NCI-H1417 treated with DMSO at 0.1 percent for 48 hours (cell line): Measurements from ENCODE around the gene FAM3B.
"Not testable (repeated sequence)": the region's sequence is repeated elsewhere in the genome, so short reads cannot be mapped to it uniquely, and the experiment has no call there.

Experiments used
- DNase-seq: peaks from one replicate; lab custom pipeline; 2025; lab: John Stamatoyannopoulos, UW

The FAM3B gene

DNA sequence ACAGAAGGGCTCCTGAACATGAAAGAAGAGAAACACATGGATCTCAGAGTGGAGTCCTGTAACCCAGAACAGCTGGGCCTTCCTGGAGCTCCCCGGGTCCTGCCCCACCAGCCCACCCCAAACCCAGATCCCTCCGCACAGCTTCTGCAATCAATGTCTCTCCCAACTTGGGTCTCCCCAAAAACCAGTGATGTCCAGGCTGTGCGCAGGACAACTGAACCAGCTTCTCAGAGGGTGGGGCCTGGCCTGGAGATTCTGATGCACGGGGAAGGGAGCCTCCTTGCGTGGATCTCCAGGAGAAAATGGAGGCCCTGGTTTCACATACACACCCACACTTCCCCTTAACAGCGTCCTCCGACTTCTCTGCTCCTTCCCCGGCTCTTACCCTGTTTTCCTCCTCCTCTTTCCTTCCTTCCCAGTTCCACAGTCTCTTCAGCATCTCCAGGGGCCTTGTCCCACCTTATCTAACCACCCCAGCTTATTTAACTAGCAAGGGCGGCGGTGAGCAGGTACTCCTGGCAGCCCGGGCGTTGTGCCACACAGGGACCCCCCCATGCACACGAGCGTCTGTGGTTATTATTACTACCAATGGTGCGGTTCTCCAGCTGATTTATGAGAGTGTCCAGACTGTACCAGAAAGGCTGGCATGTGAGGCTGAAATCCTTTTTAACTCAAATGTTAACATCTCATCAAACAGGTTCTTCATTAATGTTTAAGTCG is 34.0 kb downstream of the FAM3B start:
- DNase-seq = no peak

GRCh38 chr21:41357546-41357945 is 40.9 kb downstream of the FAM3B start:
- no peak for DNase-seq

DNA sequence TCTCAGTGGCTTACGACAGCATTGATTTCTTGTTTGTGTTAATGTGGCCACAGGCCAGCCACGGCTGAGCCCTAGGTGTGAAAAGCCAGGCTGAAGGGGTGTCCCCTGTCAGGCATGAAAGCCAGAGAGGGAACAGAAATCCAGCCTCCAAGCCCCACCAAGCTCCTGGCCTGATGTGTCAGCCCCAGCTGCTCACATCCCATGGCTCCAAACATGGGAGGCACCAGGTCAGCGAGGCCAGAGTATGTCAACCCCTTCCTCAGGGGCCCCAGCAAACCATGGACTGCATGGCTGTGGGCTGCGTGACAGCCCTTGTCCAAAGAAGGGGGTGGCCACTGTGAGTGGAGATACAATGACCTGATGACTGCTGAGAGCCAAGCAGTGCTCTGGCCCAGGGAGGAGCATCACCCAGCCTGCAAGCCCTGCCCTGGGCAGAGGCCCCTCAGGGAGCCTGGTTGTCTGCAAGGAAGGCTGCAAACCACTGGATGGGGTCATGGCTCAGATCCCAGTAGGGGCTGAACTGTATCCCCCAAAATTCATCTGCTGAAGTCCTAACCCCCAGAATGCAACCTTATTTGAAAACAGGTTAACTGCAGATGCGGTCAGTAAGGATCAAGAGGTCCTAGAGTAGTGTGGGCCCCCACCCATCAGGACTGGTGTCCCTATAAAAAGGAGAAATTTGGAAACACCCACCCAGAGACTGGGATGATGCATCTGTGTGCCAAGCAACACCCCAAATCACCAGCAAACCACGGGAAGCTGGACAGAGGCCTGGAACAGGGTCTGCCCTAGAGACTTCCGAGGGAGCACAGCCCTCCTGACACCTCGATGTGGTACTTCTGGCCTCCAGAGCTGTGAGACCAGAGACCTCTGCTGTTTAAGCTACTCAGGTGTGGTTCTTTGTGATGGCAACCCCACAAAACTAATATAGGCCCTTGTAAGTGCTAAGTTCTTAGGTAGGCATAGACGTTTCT is 41.9 kb downstream of the FAM3B start:
- DNase-seq = no peak

DNA sequence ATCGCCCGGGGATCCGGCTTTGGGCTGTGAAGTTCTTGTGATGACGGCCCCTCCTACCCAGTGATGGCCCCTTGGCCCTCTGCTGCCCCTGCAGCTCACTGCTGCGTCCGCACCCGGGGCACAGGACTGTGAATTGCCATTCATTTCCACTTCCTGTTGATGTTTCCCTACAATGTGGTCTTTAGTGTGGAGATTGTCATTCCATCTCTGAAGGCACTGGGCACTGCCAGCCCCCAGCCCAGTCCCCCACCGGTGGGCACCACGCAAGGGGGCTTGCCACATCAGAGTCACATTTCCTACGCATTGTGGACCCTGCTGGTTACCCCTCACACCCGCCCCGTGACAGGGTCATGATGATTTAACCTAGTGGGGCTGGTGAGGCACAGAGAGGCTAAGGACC is 42.7 kb downstream of the FAM3B start:
- DNase-seq = no peak

DNA sequence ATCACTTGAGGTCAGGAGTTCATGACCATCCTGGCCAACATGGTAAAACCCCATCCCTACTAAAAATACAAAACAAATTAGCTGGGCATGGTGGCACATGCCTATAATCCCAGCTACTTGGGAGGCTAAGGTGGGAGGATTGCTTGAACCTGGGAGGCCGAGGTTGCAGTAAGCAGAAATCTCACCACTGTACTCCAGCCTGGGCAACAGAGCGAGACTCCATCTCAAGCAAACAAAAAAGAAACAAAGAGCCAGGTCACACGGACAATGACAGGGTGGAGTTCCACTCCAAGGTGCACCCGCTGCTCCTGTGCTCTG is 43.1 kb downstream of the FAM3B start:
- not testable (repeated sequence) for DNase-seq

DNA sequence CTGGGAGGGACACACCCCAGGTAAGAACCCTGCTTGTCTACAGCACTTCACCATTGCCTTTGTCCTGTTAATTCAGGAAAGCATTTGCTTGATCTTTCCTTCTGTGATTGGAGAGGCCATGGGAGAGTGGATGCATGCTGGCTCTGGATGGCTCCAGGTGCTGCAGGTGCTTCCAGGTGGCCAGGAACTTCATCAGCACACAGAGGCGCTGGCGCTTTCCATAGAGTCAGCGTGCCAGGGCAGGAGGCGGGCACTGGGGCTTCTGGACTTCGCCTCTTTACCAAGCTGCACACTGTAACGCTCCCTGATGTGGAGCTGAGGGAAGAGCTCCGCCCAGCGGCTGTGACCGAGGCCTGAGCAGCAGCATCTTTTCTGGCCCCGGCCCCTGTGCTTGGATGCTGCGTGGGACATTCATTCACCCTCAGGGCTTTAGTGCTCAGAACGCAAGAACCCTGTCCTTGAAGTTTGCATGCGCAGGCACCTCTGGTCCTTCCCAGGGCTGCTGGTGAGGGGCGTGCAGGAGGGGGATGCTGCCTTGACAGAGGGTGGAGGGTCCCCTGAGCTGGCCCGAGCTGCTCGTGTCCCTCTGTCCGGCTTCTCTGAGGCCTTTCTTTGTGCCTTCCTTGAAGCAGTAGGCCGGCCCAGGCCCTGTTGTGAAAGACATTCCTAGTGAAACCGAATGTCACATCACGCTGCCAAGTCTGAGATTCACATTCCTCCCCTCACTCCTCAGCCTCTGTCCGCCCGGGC is 43.6 kb downstream of the FAM3B start:
- no peak for DNase-seq

- DNase-seq = no peak
Measured at GRCh38 chr21:41361053-41361785, 44.6 kb downstream of the FAM3B start.

DNA sequence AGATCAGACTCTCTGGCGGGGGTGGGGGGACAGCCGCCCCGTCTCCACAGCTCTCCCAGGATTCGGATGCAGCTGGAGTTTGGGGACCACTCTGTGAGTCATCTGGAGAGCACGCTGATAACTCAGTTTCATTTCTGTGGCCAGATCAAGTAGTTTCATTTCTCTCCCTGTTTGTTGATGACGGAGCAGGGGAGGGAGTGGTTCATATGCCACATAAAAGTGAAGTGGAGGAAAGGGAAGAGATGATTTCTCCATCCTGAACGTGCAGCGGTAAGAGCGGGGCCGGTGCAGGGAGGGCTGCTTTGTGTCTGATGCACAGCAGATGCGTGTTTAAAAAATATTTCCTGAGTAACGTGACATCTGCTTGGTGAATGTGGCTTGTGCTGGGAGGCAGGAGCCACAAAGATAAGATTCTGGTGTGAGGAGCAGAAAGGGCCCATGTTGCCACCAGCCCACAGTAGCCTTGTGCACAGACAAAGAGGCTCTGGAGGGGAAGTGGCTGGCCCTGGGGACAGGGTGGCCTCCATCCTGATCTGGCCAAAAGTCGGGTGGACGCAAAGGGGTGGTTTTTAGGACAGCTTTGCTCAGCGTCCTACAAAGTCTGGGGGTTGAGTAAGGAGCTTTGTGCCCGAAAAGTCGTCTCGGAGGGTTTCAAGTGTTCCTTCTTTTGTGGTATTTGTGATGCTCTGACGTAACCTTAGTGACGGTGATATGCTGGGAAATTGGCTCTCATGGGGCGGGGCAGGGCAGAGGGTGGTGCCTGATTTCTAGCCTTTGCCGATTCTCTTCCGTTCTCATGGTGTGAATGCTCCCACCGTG is 45.4 kb downstream of the FAM3B start, which contains the start of gene MX2:
TSS of gene MX2 (plus strand) at position 242 of the 819 bp plus-strand sequence. CDS start 14,880 bp downstream, outside the sequence.
- no peak for DNase-seq

DNA sequence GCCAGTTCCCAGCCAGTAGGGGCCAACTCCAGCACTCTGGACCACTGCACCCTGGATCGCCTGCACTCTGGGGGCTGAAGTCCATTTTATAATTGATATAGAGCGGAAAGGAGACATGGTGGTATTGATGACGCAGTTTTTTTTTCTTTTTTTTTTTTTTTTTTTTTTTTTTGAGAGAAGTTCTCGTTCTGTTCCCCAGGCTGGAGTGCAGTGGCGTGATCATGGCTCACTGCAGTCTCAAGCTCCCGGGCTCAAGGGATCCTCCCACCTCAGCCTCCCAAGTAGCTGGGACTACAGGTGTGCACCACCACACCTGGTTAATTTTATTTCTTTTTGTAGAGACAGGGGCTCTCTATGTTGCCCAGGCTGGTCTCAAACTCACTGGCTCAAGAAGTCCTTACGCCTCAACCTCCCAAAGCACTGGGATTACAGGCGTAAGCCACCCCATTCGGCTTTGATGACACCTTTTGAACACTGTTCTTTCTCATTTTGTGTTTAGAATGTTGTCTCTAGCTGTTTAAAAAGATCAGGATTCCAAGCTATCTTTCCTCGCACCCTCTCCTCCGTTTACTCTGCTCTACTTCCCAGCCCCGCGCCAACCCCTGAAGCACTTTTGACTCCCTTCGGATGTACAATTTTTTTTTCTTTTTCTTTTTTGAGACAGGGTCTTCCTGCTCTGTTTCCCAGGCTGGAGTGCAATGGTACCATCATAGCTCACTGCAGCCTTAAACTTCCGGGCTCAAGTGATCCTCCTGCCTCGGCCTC is 46.2 kb downstream of the FAM3B start:
- DNase-seq = no peak

DNA sequence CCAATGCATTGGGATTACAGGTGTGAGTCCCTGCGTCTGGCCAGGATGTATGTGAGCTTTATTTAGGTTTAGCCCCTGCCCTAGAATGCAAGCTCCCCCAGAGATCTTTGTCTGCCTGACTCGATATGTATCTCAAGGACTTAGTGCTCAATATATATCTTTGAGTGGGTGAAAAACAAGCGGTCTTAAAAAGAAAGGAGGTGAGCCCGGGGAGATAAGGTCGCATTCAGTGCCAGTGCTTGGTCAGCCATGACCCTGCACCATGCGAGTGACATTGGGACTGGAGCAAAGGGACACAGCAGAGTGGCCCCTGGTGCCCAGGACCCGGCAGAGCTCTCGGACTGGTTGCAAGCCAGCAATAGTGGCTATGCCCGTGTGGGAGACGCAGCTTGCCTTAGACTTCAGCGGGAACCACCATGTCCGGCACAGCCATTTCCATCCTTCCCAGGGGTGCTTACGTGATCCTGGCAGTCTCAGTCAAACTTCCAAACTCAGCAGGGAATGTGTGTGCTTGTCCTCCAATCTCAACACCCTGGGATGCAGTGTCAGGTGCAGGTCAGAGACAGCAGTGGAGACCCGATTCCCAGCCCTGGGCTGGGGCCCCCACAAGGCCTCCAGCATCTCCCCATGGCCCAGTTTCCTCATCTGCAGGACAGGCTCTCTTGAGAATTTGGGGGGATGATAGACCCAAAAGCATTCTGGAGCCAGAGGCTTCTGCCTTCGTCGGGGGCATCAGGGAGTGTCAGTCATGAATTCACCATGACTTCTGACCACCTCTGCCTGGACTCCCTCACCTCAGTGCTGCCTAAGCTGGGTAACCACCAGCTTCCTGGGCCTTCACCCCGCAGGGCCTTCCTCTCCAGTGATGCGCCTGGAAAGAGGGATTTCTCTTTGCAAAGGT is 47.0 kb downstream of the FAM3B start:
- no peak for DNase-seq

- DNase-seq = no peak
Measured at GRCh38 chr21:41364308-41364707, 47.7 kb downstream of the FAM3B start.

GRCh38 chr21:41365377-41366107 is 48.9 kb downstream of the FAM3B start:
- no peak for DNase-seq

DNA sequence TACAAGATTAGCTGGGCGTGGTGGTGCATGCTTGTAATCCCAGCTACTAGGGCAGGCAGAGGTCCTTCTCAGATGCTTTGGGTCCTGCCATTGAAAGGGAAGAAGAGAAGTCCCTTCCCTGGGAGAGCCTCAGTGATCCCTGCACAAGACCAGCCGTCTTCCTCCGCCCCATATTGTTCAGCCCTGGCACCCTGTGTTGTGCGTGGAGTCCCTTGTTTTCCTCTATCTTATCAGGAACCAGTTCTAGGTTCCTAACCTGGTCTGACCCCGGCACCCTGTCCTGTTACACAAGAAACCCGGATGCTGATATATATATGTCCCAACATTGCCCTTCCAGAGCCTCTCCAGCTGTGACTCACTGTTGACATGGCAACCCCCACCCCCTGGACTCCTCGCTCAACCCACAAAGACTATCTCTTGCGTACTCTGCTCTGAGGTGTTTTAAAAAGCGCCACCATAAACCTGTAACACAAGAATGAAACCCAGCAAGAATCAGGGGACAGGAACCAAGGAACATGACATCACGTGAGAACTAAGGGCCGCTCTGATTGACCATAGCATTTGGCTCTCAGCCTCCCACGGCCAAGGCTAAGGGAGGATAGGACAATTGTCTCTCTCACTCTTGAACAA is 50.0 kb downstream of the FAM3B start:
- no peak for DNase-seq

DNA sequence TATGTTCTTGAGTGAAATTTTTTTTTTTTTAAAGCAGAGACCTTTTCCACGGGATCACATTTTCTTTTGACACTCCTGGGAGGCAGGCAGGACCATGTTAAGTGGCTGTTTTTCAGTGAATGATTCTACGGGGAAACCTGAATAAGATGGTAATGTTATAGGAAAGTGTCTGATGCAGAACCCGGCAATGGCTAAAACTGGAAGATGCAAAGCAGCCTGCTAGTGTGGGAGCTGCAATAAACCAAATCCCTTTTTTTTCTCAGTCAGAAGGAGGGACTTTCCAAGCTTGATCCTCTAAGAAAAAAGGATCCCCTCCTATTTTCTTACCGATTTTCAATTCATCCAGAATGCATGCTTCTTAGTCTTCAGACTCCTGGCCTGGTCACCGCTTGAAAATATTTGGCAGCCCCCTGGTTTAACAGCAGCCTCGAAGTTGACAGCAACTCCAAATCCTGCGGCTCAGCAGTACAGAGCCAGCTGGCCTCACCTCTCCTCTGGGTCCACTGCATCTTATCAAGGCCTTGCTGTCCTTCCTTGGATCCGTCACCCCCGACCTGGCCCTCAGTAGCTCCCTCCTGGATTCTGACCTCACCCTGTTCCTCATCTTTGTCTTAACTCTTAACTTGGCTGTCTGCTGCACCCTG is 50.8 kb downstream of the FAM3B start:
- no peak for DNase-seq

DNA sequence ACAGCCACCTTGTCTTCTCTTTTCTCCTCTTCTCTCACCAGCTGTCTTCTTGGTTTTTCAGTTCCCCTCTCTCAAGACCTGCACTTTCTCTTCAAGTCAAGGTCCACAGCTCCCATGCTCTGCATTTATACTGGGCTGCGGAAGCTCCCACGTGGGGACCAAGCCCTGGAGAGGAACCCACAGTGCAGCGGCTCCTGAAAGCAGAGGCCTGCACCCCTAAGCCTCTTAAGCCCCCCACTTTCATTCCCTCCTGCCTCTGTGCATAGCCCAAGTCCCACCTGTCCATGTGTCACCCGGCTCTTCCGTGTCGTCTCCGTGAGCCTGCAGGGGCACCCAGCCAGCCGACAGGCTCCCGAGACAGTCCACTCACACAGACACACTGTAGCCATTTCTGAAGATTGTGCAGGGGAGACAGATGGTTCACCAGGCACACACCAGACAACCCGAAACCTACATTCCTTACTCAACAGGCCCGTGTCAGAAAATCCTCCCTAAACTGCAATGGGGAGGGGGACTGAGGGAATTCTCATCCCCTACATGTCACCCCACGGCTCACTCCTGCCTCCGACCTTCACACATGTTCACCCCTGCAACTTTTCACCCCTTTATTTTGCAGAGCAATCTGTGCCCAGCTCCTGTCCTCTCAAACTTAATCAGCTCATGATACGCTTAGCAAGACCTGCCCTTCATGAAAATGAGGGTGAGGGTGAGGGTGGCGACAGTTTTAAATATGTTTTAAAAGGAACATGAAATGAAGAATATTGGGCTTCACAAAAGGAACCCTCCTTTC is 51.5 kb downstream of the FAM3B start:
- DNase-seq = no peak

- no peak for DNase-seq
Measured at GRCh38 chr21:41368735-41369104, 52.1 kb downstream of the FAM3B start.
